OCI-LY3 (cell line): ENCODE results near the gene ARHGAP26.

Experiments
- EZH2phosphoT487 ChIP-seq: fragments of 200-600 bp; shearing (Covaris generic); IDR thresholded peaks from 2 replicates; pipeline ENCODE4 v1.6.1; 2018; ENCODE audit warnings: antibody characterized with exemption, mixed run types, low read depth
- TF ChIP-seq, protein P1 (sequence below): fragments of 200-600, 300-600 bp; sonication (generic); IDR thresholded peaks from 2 replicates; pipeline ENCODE4 v1.5.1; 2014; ENCODE audit warnings: antibody characterized with exemption, low read length, low read depth

DNA sequence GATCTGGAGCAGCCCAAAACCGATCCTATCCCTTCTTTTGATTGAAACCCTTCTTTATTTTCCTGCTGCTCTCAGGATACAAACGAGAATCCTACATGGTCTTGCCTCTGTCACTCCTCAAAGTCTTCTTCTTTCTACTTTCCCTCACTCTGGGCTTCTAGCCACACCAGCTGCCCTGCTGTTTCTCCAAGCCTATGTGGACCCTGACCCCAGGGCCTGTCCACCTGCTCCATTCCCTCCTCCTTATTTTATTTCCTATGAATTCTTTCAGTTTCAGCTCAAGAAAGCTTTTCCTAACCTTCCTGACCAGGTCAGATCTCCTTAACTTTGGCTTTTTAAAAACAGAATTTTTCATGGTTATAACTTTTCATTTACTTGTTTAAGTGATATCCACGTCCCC is 141.0 kb downstream of the ARHGAP26 start:
- TF ChIP-seq, protein P1, sequence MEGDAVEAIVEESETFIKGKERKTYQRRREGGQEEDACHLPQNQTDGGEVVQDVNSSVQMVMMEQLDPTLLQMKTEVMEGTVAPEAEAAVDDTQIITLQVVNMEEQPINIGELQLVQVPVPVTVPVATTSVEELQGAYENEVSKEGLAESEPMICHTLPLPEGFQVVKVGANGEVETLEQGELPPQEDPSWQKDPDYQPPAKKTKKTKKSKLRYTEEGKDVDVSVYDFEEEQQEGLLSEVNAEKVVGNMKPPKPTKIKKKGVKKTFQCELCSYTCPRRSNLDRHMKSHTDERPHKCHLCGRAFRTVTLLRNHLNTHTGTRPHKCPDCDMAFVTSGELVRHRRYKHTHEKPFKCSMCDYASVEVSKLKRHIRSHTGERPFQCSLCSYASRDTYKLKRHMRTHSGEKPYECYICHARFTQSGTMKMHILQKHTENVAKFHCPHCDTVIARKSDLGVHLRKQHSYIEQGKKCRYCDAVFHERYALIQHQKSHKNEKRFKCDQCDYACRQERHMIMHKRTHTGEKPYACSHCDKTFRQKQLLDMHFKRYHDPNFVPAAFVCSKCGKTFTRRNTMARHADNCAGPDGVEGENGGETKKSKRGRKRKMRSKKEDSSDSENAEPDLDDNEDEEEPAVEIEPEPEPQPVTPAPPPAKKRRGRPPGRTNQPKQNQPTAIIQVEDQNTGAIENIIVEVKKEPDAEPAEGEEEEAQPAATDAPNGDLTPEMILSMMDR = no peak
- no peak for TF ChIP-seq EZH2phosphoT487
